Adrenal gland (tissue), 12 donors: Measurements from ENCODE around the gene CPEB1. TPM values are rescaled to one million over a fixed set of nuclear protein-coding genes. Genes with fewer than 3 reads are reported as not detected.

ENCODE experiments used
- DNase-seq, 7 donors: peaks; one replicate each; pipeline ENCODE4 v3.0.0-alpha.2; 2019 to 2020
- H3K27ac ChIP-seq, 5 donors: fragments of 200-600 bp; sonication (generic) in 4 of 5; 1 replicate in 3 of 5; 2 replicates in 2 of 5; pipeline versions ENCODE4 v1.5.1 to v1.8.0; 2016 to 2020; ENCODE audit warnings: mild to moderate bottlenecking in 1 of 5
- H3K27me3 ChIP-seq: fragments of 200-600 bp; 2 replicates; pipeline ENCODE4 v1.8.0; 2021
- H3K36me3 ChIP-seq, 2 donors: fragments of 200-600 bp; replicated peaks in 1 of 2; 1 replicate in 1 of 2; 2 replicates in 1 of 2; pipeline versions ENCODE4 v1.5.1 to v1.8.0; 2018 to 2022
- H3K4me1 ChIP-seq, 2 donors: fragments of 200-600 bp; replicated peaks in 1 of 2; 1 replicate in 1 of 2; 2 replicates in 1 of 2; pipeline versions ENCODE4 v1.5.1 to v1.8.0; 2018 to 2021
- H3K4me3 ChIP-seq, 4 donors: fragments of 200-600 bp; sonication (generic) in 3 of 4; one replicate each; pipeline ENCODE4 v1.5.1; 2016 to 2018
- H3K9me3 ChIP-seq, 3 donors: fragments of 200-600 bp; sonication (generic) in 1 of 3; replicated peaks in 1 of 3; 1 replicate in 2 of 3; 2 replicates in 1 of 3; pipeline versions ENCODE4 v1.5.1 to v1.8.0; 2016 to 2021
- POLR2A ChIP-seq, 2 donors: fragments of 450-650 bp; IDR thresholded peaks; one replicate each; pipeline ENCODE4 v1.6.1; 2017; ENCODE audit warnings: antibody characterized with exemption in 2 of 2, mild to moderate bottlenecking in 2 of 2, moderate library complexity in 1 of 2
- WGBS, 4 donors: extraction: QIAGEN DNeasy Blood & Tissue Kit in 2 of 4; methylation state at CpG; one replicate each; pipeline versions ENCODE4 v1.1.5 to v1.1.7; 2013 to 2017; 5-methylcytosine and 5-hydroxymethylcytosine counted together
- intact Hi-C, 2 donors: fragments of 100-400 bp; cut with DNase I; formaldehyde crosslinking; loops; one replicate each; pipeline versions ENCODE4 v1.14.1 to v1.15.0; 2022 to 2023
- polyA plus RNA-seq, 3 donors: library from polyadenylated mRNA; stranded (reverse); fragments of 200-250 nt in 2 of 3; fragments of 350-450 nt in 1 of 3; fragmentation: Illumina TruSeq in 1 of 3; extraction: RNeasy Lipid Tissue Mini Kit (QIAGEN cat#74804) in 1 of 3; gene quantifications; one replicate each; pipeline ENCODE4 v1.2.3, GENCODE V29; 2013 to 2014
- total RNA-seq, 9 donors: library from RNA; depleted of rRNA in 4 of 9; stranded (reverse); fragments of >200 nt in 4 of 9; fragments of 120-200 nt in 1 of 9; fragmentation: NEBNext Ultra II Directional in 1 of 9; extraction: Animal tissue kit (Norgen Biotek cat#: 25700) in 1 of 9; gene quantifications; one replicate each; pipeline versions ENCODE4 v1.1.0 to v1.2.4, GENCODE V29; 2013 to 2023
- TF ChIP-seq, protein P1 (sequence below), 6 experiments: fragments of 450-650 bp in 4 of 6; fragments of 200-600 bp in 2 of 6; sonication (generic) in 1 of 6; IDR thresholded peaks; 1 replicate in 5 of 6; 2 replicates in 1 of 6; pipeline versions ENCODE4 v1.5.1 to v1.8.0; 2016 to 2021; ENCODE audit warnings: antibody characterized with exemption in 6 of 6, mild to moderate bottlenecking in 2 of 6, moderate library complexity in 1 of 6
- donor health status: healthy with polysubstance abuse.
- donor health status: Bipolar disorder and iron deficiency.
- donor health status: DM: yes; HTN: yes; CAD: no.
- donor health status: DM: no; HTN: no; CAD: no.
- donor health status: DM: no; HTN: no; CAD: no.
- donor health status: DM: yes; HTN: yes; CAD: no.

CPEB1 gene
- total and polyA plus RNA-seq, 12 donors = 1.5 to 11.6 (median 6.0) TPM

DNA sequence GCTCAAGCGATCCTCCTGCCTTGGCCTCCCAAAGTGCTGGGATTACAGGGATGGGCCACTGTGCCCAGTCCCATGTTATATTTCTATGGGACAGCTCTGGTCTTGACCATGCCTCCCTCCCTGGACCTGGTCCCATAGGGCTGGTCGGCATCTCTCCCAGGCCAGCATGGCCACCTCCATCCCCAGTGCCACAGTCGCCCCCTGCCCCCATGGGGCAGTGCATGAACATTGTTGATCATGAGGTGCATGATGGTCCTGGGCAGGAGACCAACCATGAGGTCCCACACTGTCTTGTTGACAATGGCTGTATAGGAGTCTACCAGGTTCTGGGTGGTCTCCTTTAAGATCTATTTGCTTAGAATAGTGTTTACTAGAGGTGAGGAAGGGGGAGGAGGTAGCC is 113.4 kb downstream of the CPEB1 start:
- no peak for TF ChIP-seq POLR2A (IDR thresholded peaks at IDR 0.05)
- TF ChIP-seq, protein P1, sequence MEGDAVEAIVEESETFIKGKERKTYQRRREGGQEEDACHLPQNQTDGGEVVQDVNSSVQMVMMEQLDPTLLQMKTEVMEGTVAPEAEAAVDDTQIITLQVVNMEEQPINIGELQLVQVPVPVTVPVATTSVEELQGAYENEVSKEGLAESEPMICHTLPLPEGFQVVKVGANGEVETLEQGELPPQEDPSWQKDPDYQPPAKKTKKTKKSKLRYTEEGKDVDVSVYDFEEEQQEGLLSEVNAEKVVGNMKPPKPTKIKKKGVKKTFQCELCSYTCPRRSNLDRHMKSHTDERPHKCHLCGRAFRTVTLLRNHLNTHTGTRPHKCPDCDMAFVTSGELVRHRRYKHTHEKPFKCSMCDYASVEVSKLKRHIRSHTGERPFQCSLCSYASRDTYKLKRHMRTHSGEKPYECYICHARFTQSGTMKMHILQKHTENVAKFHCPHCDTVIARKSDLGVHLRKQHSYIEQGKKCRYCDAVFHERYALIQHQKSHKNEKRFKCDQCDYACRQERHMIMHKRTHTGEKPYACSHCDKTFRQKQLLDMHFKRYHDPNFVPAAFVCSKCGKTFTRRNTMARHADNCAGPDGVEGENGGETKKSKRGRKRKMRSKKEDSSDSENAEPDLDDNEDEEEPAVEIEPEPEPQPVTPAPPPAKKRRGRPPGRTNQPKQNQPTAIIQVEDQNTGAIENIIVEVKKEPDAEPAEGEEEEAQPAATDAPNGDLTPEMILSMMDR (IDR thresholded peaks at IDR 0.05) = no peak
- intact Hi-C loops = loop anchor here in 1 of 2 donors (10.0 kb wide), 1 partner anchor 471 kb away; no protein-coding TSS in a partner anchor

DNA sequence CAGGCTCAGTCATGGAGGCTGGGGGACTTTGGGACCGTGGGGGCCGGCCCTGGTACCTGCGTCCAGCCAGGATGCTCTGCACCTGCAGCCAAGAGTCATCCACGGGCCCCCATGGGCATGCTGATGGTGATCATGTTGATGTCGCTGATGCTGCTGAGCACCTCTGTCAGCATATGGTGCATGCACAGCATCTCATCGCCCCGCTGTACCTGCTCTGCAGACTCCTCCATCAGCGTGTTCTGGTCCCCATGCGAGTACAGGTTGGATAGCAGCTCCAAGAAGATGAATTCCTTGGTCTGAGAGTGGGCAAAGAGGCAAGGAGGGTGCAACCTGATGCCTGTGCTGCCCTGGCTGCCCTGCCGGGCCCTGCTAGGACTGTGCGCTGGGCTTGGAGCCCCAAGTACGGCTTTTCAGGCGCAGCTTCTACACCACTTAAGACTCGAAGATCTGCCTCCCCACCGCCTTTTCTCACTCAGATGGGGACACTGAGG is 114.1 kb downstream of the CPEB1 start:
- no peaks in the 10 kb centered on the region for H3K9me3 ChIP-seq
- 88 to 94% (median 93%) methylated on average over 11 to 15 of the region's 15 CpGs; no CpG with 5 or more reads in 1 of the 4 donors for WGBS, 4 donors
- H3K27me3 ChIP-seq = no peaks in the 10 kb centered on the region
- no peaks in the 10 kb centered on the region for H3K4me1 ChIP-seq
- H3K27ac ChIP-seq = no peak overlapping the region
- H3K36me3 ChIP-seq = peaks cover 0 to 30% of the 10 kb centered on the region in 2 donors
- DNase-seq = no peak
- H3K4me3 ChIP-seq = no peak overlapping the region
- intact Hi-C loops = loop anchor here in 1 of 2 donors (10.0 kb wide), 1 partner anchor 472 kb away; no protein-coding TSS in a partner anchor
- no peak for TF ChIP-seq POLR2A (IDR thresholded peaks at IDR 0.05)
- TF ChIP-seq, protein P1 (IDR thresholded peaks at IDR 0.05) = no peak

More for the DNA sequence above, 113.4 kb downstream of the CPEB1 start:
- 91 to 100% (median 96%) methylated on average over 1 to 3 of the region's 3 CpGs for WGBS, 4 donors
- DNase-seq = no peak
- Histone ChIP-seq H3K27me3 (no peaks in the 10 kb centered on the region), H3K36me3 (peaks cover 0 to 37% of the 10 kb centered on the region in 2 donors), H3K4me3 (no peak overlapping the region), H3K27ac (no peak overlapping the region), H3K9me3 (no peaks in the 10 kb centered on the region), H3K4me1 (peaks cover under 1 to 4% of the 10 kb centered on the region in 2 donors)

DNA sequence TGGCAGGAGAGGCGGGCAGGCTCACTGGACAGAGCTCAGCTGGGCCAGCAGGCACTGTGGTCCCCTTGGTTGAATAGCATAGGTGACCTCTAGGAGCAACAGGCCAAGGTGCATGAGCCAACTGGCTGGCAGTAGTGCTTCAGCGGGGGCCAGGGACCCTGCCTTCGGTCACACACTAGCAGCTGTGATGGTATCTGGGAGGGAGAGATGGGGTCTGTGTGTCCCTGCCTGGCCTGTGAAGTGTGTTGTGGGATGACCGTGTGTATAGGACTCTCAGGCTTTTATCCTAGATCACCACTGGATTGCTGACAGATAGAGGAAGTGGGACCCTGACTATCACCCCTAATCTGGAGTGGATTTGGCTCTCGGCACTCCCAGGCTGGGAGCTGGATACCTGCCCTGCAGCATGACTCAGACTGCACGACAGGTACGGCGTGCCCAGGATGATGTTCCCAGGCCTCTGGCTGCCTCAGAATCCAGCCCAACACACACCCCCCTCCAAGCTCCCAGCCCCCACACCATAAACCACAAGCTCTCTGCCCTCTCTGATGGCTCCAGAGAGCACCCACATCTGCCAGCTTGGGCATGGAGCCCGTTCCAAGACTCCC is 114.7 kb downstream of the CPEB1 start:
- no peak for TF ChIP-seq POLR2A (IDR thresholded peaks at IDR 0.05)
- TF ChIP-seq, protein P1 (IDR thresholded peaks at IDR 0.05) = no peak
- Histone ChIP-seq H3K36me3 (peaks cover 0 to 24% of the 10 kb centered on the region in 2 donors), H3K27me3 (no peaks in the 10 kb centered on the region), H3K4me3 (no peak overlapping the region), H3K9me3 (no peaks in the 10 kb centered on the region), H3K4me1 (no peaks in the 10 kb centered on the region), H3K27ac (no peak overlapping the region)
- intact Hi-C loops = loop anchor here in 1 of 2 donors (10.0 kb wide), 1 partner anchor 472 kb away; no protein-coding TSS in a partner anchor
- WGBS, 4 donors = 84 to 95% (median 87%) methylated on average over 7 to 9 of the region's 9 CpGs
- no peak for DNase-seq

DNA sequence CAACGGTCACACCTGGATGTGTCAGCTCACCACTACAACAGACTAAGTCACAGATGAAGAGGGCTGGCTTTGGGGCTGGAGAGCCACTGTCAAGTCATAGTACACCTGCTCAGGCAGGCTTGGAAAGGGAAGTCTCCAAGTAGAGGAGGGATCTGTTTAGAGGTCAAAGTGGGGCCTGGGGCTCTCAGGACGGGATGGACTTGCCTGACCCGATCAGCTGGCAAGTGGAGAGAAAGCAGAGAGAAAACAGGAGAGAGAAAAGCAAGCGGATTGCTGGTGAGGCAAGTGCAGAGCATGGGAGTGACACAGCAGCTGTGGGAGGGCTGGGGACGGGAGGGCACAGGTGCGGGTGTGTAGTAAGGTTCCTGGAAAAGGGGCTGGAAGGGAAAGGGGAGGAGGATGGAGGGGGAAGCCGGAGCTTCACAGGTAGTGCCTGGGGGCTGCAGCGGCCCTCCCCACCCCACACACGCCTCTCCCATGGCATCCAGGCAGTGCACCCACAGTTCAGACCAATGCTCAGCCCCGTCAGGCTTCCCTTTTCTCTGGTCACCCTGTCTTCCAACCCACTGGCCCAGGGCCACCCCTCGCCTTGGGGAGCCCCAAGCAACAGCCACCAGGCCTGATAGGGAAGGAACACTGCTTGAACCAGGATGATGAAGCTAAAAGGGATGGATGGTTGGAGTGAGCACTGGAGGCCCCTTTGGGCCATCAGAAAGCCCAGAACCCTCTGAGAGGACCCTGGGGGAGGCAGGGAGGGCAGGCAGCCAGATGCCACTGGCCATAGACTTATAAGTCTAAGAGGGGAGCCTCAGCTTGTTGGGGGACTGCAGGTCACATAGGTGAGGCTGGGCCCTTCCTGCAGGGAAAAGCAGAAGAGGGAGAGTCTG is 115.4 kb downstream of the CPEB1 start:
- no peaks in the 10 kb centered on the region for H3K4me1 ChIP-seq
- no peak overlapping the region for H3K4me3 ChIP-seq
- H3K9me3 ChIP-seq = no peaks in the 10 kb centered on the region
- H3K27me3 ChIP-seq = no peaks in the 10 kb centered on the region
- no peak overlapping the region for H3K27ac ChIP-seq
- WGBS, 4 donors = 78 to 88% (median 85%) methylated on average over 11 of the region's 11 CpGs
- peaks cover 0 to 17% of the 10 kb centered on the region in 2 donors for H3K36me3 ChIP-seq
- intact Hi-C loops = loop anchor here in 1 of 2 donors (10.0 kb wide), 1 partner anchor 473 kb away; no protein-coding TSS in a partner anchor
- TF ChIP-seq, protein P1 (IDR thresholded peaks at IDR 0.05) = no peak
- TF ChIP-seq POLR2A (IDR thresholded peaks at IDR 0.05) = no peak
- DNase-seq = no peak
